Esophagus muscularis mucosa (tissue), 4 donors: Measurements from ENCODE around the gene ARFGAP1. TPM values are rescaled to one million over a fixed set of nuclear protein-coding genes. Genes with fewer than 3 reads are reported as not detected.

Experiments used
- DNase-seq: peaks from one replicate; pipeline ENCODE4 v3.0.0-alpha.2; 2017; ENCODE audit errors: extremely low spot score
- H3K27ac ChIP-seq, 4 donors: fragments of 200-600 bp; sonication (generic); replicated peaks in 1 of 4; 1 replicate in 3 of 4; 2 replicates in 1 of 4; pipeline ENCODE4 v1.5.1; 2016 to 2019; ENCODE audit warnings: mild to moderate bottlenecking in 1 of 4
- H3K27me3 ChIP-seq, 4 donors: fragments of 200-600 bp; sonication (generic); one replicate each; pipeline versions ENCODE4 v1.5.1 to v1.6.0; 2016 to 2019
- H3K36me3 ChIP-seq, 4 donors: fragments of 200-600 bp; sonication (generic); one replicate each; pipeline ENCODE4 v1.5.1; 2016 to 2019
- H3K4me1 ChIP-seq, 4 donors: fragments of 200-600 bp; sonication (generic); one replicate each; pipeline ENCODE4 v1.5.1; 2016 to 2019
- H3K4me3 ChIP-seq, 4 donors: fragments of 200-600 bp; sonication (generic); 1 replicate in 2 of 4; 2 replicates in 2 of 4; pipeline ENCODE4 v1.5.1; 2016 to 2019; ENCODE audit warnings: mild to moderate bottlenecking in 4 of 4, moderate library complexity in 1 of 4
- H3K9me3 ChIP-seq, 4 donors: fragments of 200-600 bp; sonication (generic); 1 replicate in 3 of 4; 2 replicates in 1 of 4; pipeline ENCODE4 v1.5.1; 2016 to 2019
- EP300 ChIP-seq: sonication (generic); formaldehyde crosslinking; IDR thresholded peaks from one replicate; pipeline ENCODE4 v1.6.1; 2017; ENCODE audit warnings: antibody characterized with exemption
- POLR2A ChIP-seq: fragments of 450-650 bp; IDR thresholded peaks from one replicate; pipeline ENCODE4 v1.6.1; 2017; ENCODE audit warnings: antibody characterized with exemption, moderate library complexity, mild to moderate bottlenecking, low read depth
- POLR2AphosphoS5 ChIP-seq, 2 donors: sonication (generic); formaldehyde crosslinking; IDR thresholded peaks; one replicate each; pipeline ENCODE4 v1.6.1; 2017; ENCODE audit warnings: antibody characterized with exemption in 2 of 2
- WGBS: methylation state at CpG from one replicate; pipeline ENCODE4 v1.1.5; 2018; 5-methylcytosine and 5-hydroxymethylcytosine counted together
- intact Hi-C: fragments of 100-400 bp; cut with DNase I; formaldehyde crosslinking; loops from one replicate; pipeline ENCODE4 v1.15.1; 2023
- total RNA-seq, 4 donors: library from RNA; depleted of rRNA; stranded (reverse); fragments of >200 nt; gene quantifications; one replicate each; pipeline versions ENCODE4 v1.1.0 to v1.2.1, GENCODE V29; 2016
- TF ChIP-seq, protein P1 (sequence below), 3 experiments: fragments of 200-600 bp in 2 of 3; fragments of 450-650 bp in 1 of 3; sonication (generic) in 2 of 3; IDR thresholded peaks; one replicate each; pipeline ENCODE4 v1.5.1; 2017 to 2019; ENCODE audit warnings: antibody characterized with exemption in 3 of 3, mild to moderate bottlenecking in 2 of 3, moderate library complexity in 1 of 3

Gene ARFGAP1
- total RNA-seq, 4 donors from 2014 or later: 35.8 to 50.9 (median 39.5) TPM

- no peaks in the 10 kb centered on the region for H3K9me3 ChIP-seq
- no peak overlapping the region for H3K27ac ChIP-seq
- peaks cover 0 to 11% (median 3%) of the 10 kb centered on the region in 4 donors for H3K4me1 ChIP-seq
- H3K4me3 ChIP-seq: no peak overlapping the region
- DNase-seq: no peak
- TF ChIP-seq, protein P1, sequence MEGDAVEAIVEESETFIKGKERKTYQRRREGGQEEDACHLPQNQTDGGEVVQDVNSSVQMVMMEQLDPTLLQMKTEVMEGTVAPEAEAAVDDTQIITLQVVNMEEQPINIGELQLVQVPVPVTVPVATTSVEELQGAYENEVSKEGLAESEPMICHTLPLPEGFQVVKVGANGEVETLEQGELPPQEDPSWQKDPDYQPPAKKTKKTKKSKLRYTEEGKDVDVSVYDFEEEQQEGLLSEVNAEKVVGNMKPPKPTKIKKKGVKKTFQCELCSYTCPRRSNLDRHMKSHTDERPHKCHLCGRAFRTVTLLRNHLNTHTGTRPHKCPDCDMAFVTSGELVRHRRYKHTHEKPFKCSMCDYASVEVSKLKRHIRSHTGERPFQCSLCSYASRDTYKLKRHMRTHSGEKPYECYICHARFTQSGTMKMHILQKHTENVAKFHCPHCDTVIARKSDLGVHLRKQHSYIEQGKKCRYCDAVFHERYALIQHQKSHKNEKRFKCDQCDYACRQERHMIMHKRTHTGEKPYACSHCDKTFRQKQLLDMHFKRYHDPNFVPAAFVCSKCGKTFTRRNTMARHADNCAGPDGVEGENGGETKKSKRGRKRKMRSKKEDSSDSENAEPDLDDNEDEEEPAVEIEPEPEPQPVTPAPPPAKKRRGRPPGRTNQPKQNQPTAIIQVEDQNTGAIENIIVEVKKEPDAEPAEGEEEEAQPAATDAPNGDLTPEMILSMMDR (IDR thresholded peaks at IDR 0.05): no peak
- TF ChIP-seq POLR2AphosphoS5 (IDR thresholded peaks at IDR 0.05) (no peak), EP300 (no peak), POLR2A (no peak)
- WGBS: 86% methylated on average over 8 of the region's 10 CpGs
- H3K36me3 ChIP-seq: peaks cover 15 to 27% (median 25%) of the 10 kb centered on the region in 4 donors
- peaks cover 0 to 58% (median 17%) of the 10 kb centered on the region in 4 donors for H3K27me3 ChIP-seq
- intact Hi-C loops: no loop called here
Observed at GRCh38 chr20:63291811-63292210, 19.2 kb downstream of the ARFGAP1 start.

- DNase-seq: no peak
- H3K27ac ChIP-seq: no peak overlapping the region
- peaks cover 15 to 23% (median 22%) of the 10 kb centered on the region in 4 donors for H3K36me3 ChIP-seq
- H3K4me1 ChIP-seq: peaks cover 0 to 11% (median 3%) of the 10 kb centered on the region in 4 donors
- H3K27me3 ChIP-seq: peaks cover 0 to 63% (median 22%) of the 10 kb centered on the region in 4 donors
- TF ChIP-seq, protein P1 (IDR thresholded peaks at IDR 0.05): no peak
- no peak for TF ChIP-seq POLR2A
- TF ChIP-seq EP300: no peak
- TF ChIP-seq POLR2AphosphoS5 (IDR thresholded peaks at IDR 0.05): no peak
- WGBS: 80% methylated on average over 2 of the region's 16 CpGs
- no peaks in the 10 kb centered on the region for H3K9me3 ChIP-seq
- intact Hi-C loops: no loop called here
- no peak overlapping the region for H3K4me3 ChIP-seq
Observed at GRCh38 chr20:63292292-63292701, 19.7 kb downstream of the ARFGAP1 start.

GRCh38 chr20:63292904-63293303 is 20.3 kb downstream of the ARFGAP1 start, which contains the start of gene COL20A1:
Gene COL20A1, plus strand, starts transcription at chr20:63293186. Its CDS starts 1,922 bp downstream, at chr20:63295108.
- intact Hi-C loops: no loop called here
- no peak within 1 kb of the TSS for H3K27ac ChIP-seq
- peaks cover 11 to 17% (median 15%) of the 10 kb centered on the region in 4 donors for H3K36me3 ChIP-seq
- no peak for TF ChIP-seq POLR2A
- H3K27me3 ChIP-seq: peaks cover 0 to 69% (median 26%) of the 10 kb centered on the region in 4 donors
- 67% methylated on average over 5 of the region's 7 CpGs for WGBS
- H3K4me3 ChIP-seq: no peak within 1 kb of the TSS
- DNase-seq: no peak
- H3K4me1 ChIP-seq: peaks cover 0 to 11% (median 3%) of the 10 kb centered on the region in 4 donors
- H3K9me3 ChIP-seq: no peaks in the 10 kb centered on the region

GRCh38 chr20:63293456-63293855 is 20.8 kb downstream of the ARFGAP1 start:
- H3K27me3 ChIP-seq: peaks cover 0 to 74% (median 26%) of the 10 kb centered on the region in 4 donors
- DNase-seq: no peak

GRCh38 chr20:63293871-63294535 is 21.4 kb downstream of the ARFGAP1 start:
- peaks cover 0 to 11% (median 3%) of the 10 kb centered on the region in 4 donors for H3K4me1 ChIP-seq

More at GRCh38 chr20:63293456-63293855, 20.8 kb downstream of the ARFGAP1 start:
- WGBS: 80% methylated on average over 1 of the region's 11 CpGs
- H3K4me3 ChIP-seq: no peak overlapping the region
- intact Hi-C loops: no loop called here
- H3K9me3 ChIP-seq: no peaks in the 10 kb centered on the region
- peaks cover 6 to 11% (median 10%) of the 10 kb centered on the region in 4 donors for H3K36me3 ChIP-seq
- H3K4me1 ChIP-seq: peaks cover 0 to 11% (median 3%) of the 10 kb centered on the region in 4 donors
- TF ChIP-seq EP300 (no peak), POLR2A (no peak), POLR2AphosphoS5 (IDR thresholded peaks at IDR 0.05) (no peak)
- TF ChIP-seq, protein P1 (IDR thresholded peaks at IDR 0.05): no peak
- no peak overlapping the region for H3K27ac ChIP-seq

More at GRCh38 chr20:63293871-63294535, 21.4 kb downstream of the ARFGAP1 start:
- Histone ChIP-seq H3K27ac (no peak overlapping the region), H3K4me3 (no peak overlapping the region), H3K36me3 (peaks cover 1 to 6% (median 4%) of the 10 kb centered on the region in 4 donors), H3K9me3 (no peaks in the 10 kb centered on the region), H3K27me3 (peaks cover 0 to 80% (median 28%) of the 10 kb centered on the region in 4 donors)
- intact Hi-C loops: no loop called here
- no peak for DNase-seq
- TF ChIP-seq, protein P1 (IDR thresholded peaks at IDR 0.05): no peak
- TF ChIP-seq POLR2A: no peak
- no peak for TF ChIP-seq EP300
- no peak for TF ChIP-seq POLR2AphosphoS5 (IDR thresholded peaks at IDR 0.05)
- WGBS: 67% methylated on average over 15 of the region's 22 CpGs
